Measurements from ENCODE around the gene USP10. TPM values are rescaled to one million over a fixed set of nuclear protein-coding genes. Genes with fewer than 3 reads are reported as not detected.

The USP10 gene
- total and polyA plus RNA-seq, 2 donors (not counting 1 experiment from before 2014, with no cell fraction given) = 48.9 to 134 TPM

- Histone ChIP-seq H3K4me1 (ENCODE audit: control insufficient read depth in 2 of 2, insufficient read depth in 2 of 2, low read length in 2 of 2) (peaks cover 11 to 13% of the 10 kb centered on the region in 2 donors), H3K79me2 (ENCODE audit: control insufficient read depth, insufficient read depth, low read length) (no peaks in the 10 kb centered on the region), H2AFZ (ENCODE audit: insufficient read depth, low read depth, low read length, poor library complexity, severe bottlenecking) (no peak overlapping the region), H4K20me1 (ENCODE audit: control insufficient read depth, insufficient read depth, low read length, poor library complexity, severe bottlenecking) (no peaks in the 10 kb centered on the region), H3K27me3 (replicated peaks in 1 of 4; ENCODE audit: control extremely low read depth in 1 of 4, control insufficient read depth in 3 of 4, insufficient read depth in 4 of 4, low read length in 3 of 4) (peaks cover 0 to 27% (median 13%) of the 10 kb centered on the region in 4 experiments), H3K4me3 (ENCODE audit: control extremely low read depth in 1 of 5, extremely low read depth in 1 of 5, insufficient read depth in 1 of 5, low read depth in 2 of 5, low read length in 4 of 5) (no peak overlapping the region), H3K27ac (ENCODE audit: low read length in 2 of 2) (no peak overlapping the region), H3K9ac (ENCODE audit: low read length) (no peak overlapping the region), H3K9me3 (ENCODE audit: control extremely low read depth in 1 of 3, control insufficient read depth in 2 of 3, insufficient read depth in 1 of 3, low read length in 2 of 3) (peaks cover 0 to 6% (median 0%) of the 10 kb centered on the region in 3 donors), H3K36me3 (replicated peaks in 1 of 2; ENCODE audit: control extremely low read depth in 1 of 2, control insufficient read depth in 1 of 2, extremely low read depth in 1 of 2, insufficient read depth in 2 of 2, low read length in 1 of 2) (no peaks in the 10 kb centered on the region), H3K4me2 (replicated peaks; ENCODE audit: low read depth, low read length, poor library complexity, severe bottlenecking) (no peak overlapping the region)
- no peak overlapping the region for H3K27ac Mint-ChIP-seq
- H3K9me3 Mint-ChIP-seq (ENCODE audit: insufficient read depth) = no peaks in the 10 kb centered on the region
- DNase-seq = no peak
- CTCF ChIA-PET = no interaction called here
- ATAC-seq (ENCODE audit: low read depth) = no peak
- 84% methylated on average over 9 of the region's 10 CpGs for WGBS (ENCODE audit: insufficient coverage)
- H3K27me3 Mint-ChIP-seq = peaks cover 35% of the 10 kb centered on the region
- TF ChIP-seq, protein P1, sequence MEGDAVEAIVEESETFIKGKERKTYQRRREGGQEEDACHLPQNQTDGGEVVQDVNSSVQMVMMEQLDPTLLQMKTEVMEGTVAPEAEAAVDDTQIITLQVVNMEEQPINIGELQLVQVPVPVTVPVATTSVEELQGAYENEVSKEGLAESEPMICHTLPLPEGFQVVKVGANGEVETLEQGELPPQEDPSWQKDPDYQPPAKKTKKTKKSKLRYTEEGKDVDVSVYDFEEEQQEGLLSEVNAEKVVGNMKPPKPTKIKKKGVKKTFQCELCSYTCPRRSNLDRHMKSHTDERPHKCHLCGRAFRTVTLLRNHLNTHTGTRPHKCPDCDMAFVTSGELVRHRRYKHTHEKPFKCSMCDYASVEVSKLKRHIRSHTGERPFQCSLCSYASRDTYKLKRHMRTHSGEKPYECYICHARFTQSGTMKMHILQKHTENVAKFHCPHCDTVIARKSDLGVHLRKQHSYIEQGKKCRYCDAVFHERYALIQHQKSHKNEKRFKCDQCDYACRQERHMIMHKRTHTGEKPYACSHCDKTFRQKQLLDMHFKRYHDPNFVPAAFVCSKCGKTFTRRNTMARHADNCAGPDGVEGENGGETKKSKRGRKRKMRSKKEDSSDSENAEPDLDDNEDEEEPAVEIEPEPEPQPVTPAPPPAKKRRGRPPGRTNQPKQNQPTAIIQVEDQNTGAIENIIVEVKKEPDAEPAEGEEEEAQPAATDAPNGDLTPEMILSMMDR (IDR thresholded peaks at IDR 0.05) = no peak
- no peak for TF ChIP-seq EZH2 (IDR thresholded peaks at IDR 0.05; ENCODE audit: borderline replicate concordance, insufficient read depth, low read depth, low read length, poor library complexity, severe bottlenecking)
- POLR2A ChIA-PET = no interaction called here
- no peak overlapping the region for H3K4me3 Mint-ChIP-seq
- intact Hi-C loops (cut with micrococcal nuclease) = no loop called here
- peaks cover 8% of the 10 kb centered on the region for H3K4me1 Mint-ChIP-seq
Observed at GRCh38 chr16:84816485-84816884, 116.7 kb downstream of the USP10 start.

GRCh38 chr16:84817206-84817605, 117.4 kb downstream of the USP10 start:
- Mint-ChIP-seq H3K27ac (no peak overlapping the region), H3K27me3 (peaks cover 36% of the 10 kb centered on the region), H3K9me3 (ENCODE audit: insufficient read depth) (no peaks in the 10 kb centered on the region), H3K4me1 (peaks cover 8% of the 10 kb centered on the region), H3K4me3 (no peak overlapping the region)
- TF ChIP-seq, protein P1 (IDR thresholded peaks at IDR 0.05) = no peak
- no peak for TF ChIP-seq EZH2 (IDR thresholded peaks at IDR 0.05; ENCODE audit: borderline replicate concordance, insufficient read depth, low read depth, low read length, poor library complexity, severe bottlenecking)
- POLR2A ChIA-PET = no interaction called here
- no peak for DNase-seq
- no peaks in the 10 kb centered on the region for H3K79me2 ChIP-seq (ENCODE audit: control insufficient read depth, insufficient read depth, low read length)
- WGBS (ENCODE audit: insufficient coverage) = 91% methylated on average over 9 of the region's 10 CpGs
- H4K20me1 ChIP-seq (ENCODE audit: control insufficient read depth, insufficient read depth, low read length, poor library complexity, severe bottlenecking) = no peaks in the 10 kb centered on the region
- no peak overlapping the region for H3K9ac ChIP-seq (ENCODE audit: low read length)
- H3K36me3 ChIP-seq (replicated peaks in 1 of 2; ENCODE audit: control extremely low read depth in 1 of 2, control insufficient read depth in 1 of 2, extremely low read depth in 1 of 2, insufficient read depth in 2 of 2, low read length in 1 of 2) = no peaks in the 10 kb centered on the region
- H3K4me1 ChIP-seq (ENCODE audit: control insufficient read depth in 2 of 2, insufficient read depth in 2 of 2, low read length in 2 of 2) = peaks cover 11 to 13% of the 10 kb centered on the region in 2 donors
- CTCF ChIA-PET = no interaction called here
- H3K9me3 ChIP-seq (ENCODE audit: control extremely low read depth in 1 of 3, control insufficient read depth in 2 of 3, insufficient read depth in 1 of 3, low read length in 2 of 3) = peaks cover 0 to 6% (median 0%) of the 10 kb centered on the region in 3 donors
- H2AFZ ChIP-seq (ENCODE audit: insufficient read depth, low read depth, low read length, poor library complexity, severe bottlenecking) = no peak overlapping the region
- peaks cover 0 to 33% (median 16%) of the 10 kb centered on the region in 4 experiments for H3K27me3 ChIP-seq (replicated peaks in 1 of 4; ENCODE audit: control extremely low read depth in 1 of 4, control insufficient read depth in 3 of 4, insufficient read depth in 4 of 4, low read length in 3 of 4)
- H3K27ac ChIP-seq (ENCODE audit: low read length in 2 of 2) = no peak overlapping the region
- intact Hi-C loops (cut with micrococcal nuclease) = no loop called here
- ATAC-seq (ENCODE audit: low read depth) = no peak
- no peak overlapping the region for H3K4me3 ChIP-seq (ENCODE audit: control extremely low read depth in 1 of 5, extremely low read depth in 1 of 5, insufficient read depth in 1 of 5, low read depth in 2 of 5, low read length in 4 of 5)
- H3K4me2 ChIP-seq (replicated peaks; ENCODE audit: low read depth, low read length, poor library complexity, severe bottlenecking) = no peak overlapping the region

Measured in B cell (primary cell).